ENCODE results near the gene MOXD1. TPM values are rescaled to one million over a fixed set of nuclear protein-coding genes. Genes with fewer than 3 reads are reported as not detected.
A peak's percentile ranks its signal among the peaks of the same experiment; 100 is the strongest.

The MOXD1 gene
- polyA plus RNA-seq, 1 donor, result 197 TPM

- no peak for DNase-seq
These were observed 477 bp upstream of the MOXD1 start for GRCh38 chr6:132401618-132402285.

GRCh38 chr6:132400555-132400882, 756 bp downstream of the MOXD1 start:
- no peak for DNase-seq

- no peak for DNase-seq
These were observed 1.8 kb downstream of the MOXD1 start for GRCh38 chr6:132399376-132400074.

GRCh38 chr6:132395015-132395597, 6.2 kb downstream of the MOXD1 start:
- no peak for DNase-seq

- DNase-seq, result no peak
These were observed 8.5 kb downstream of the MOXD1 start for GRCh38 chr6:132392792-132393191.

GRCh38 chr6:132392270-132392646, 9.0 kb downstream of the MOXD1 start:
- DNase-seq, result no peak

GRCh38 chr6:132391391-132392269, 9.6 kb downstream of the MOXD1 start:
- DNase-seq, result peak; percentile 60

- DNase-seq, result no peak
These were observed 10.8 kb downstream of the MOXD1 start for GRCh38 chr6:132390451-132390850.

- DNase-seq, result no peak
These were observed 11.3 kb downstream of the MOXD1 start for GRCh38 chr6:132390017-132390416.

- no peak for DNase-seq
These were observed 13.0 kb downstream of the MOXD1 start for GRCh38 chr6:132388291-132388690.

GRCh38 chr6:132382630-132383175, 18.6 kb downstream of the MOXD1 start:
- DNase-seq, result no peak

- DNase-seq, result no peak
These were observed 19.9 kb downstream of the MOXD1 start for GRCh38 chr6:132381381-132381780.

- no peak for DNase-seq
These were observed 20.8 kb downstream of the MOXD1 start for GRCh38 chr6:132380358-132381029.

- no peak for DNase-seq
These were observed 31.7 kb downstream of the MOXD1 start for GRCh38 chr6:132369526-132369925.

GRCh38 chr6:132368916-132369481, 32.3 kb downstream of the MOXD1 start:
- DNase-seq, result no peak

GRCh38 chr6:132365281-132365907, 35.9 kb downstream of the MOXD1 start:
- no peak for DNase-seq

GRCh38 chr6:132364306-132365074, 36.8 kb downstream of the MOXD1 start:
- DNase-seq, result no peak

- no peak for DNase-seq
These were observed 38.7 kb downstream of the MOXD1 start for GRCh38 chr6:132362442-132363185.

GRCh38 chr6:132361101-132361500, 40.2 kb downstream of the MOXD1 start:
- no peak for DNase-seq
